Body of pancreas (tissue), 4 donors: ENCODE data around the gene USB1. TPM values are rescaled to one million over a fixed set of nuclear protein-coding genes. Genes with fewer than 3 reads are reported as not detected.
"Not testable (repeated sequence)": the region's sequence is repeated elsewhere in the genome, so short reads cannot be mapped to it uniquely, and the experiment has no call there.

Experiments
- ATAC-seq: fragments of 150-250 bp; one replicate; pipeline ENCODE4 v1.9.1; 2016
- DNase-seq, 4 donors: peaks; one replicate each; pipeline ENCODE4 v3.0.0-alpha.2; 2019
- H3K27ac ChIP-seq, 4 donors: fragments of 200-600 bp; sonication (generic); 1 replicate in 3 of 4; 2 replicates in 1 of 4; pipeline versions ENCODE4 v1.5.1 to v1.6.1; 2016 to 2019; ENCODE audit warnings: mild to moderate bottlenecking in 1 of 4, mixed read lengths in 1 of 4, moderate library complexity in 1 of 4
- H3K27me3 ChIP-seq, 2 donors: fragments of 200-600 bp; sonication (generic); one replicate each; pipeline ENCODE4 v1.6.0; 2016; ENCODE audit warnings: mild to moderate bottlenecking in 1 of 2
- H3K36me3 ChIP-seq, 2 donors: fragments of 200-600 bp; sonication (generic); replicated peaks in 1 of 2; 2 replicates each; pipeline ENCODE4 v1.5.1; 2016; ENCODE audit warnings: low read depth in 2 of 2; ENCODE audit not compliant: insufficient read depth in 1 of 2
- H3K4me1 ChIP-seq: fragments of 200-600 bp; sonication (generic); one replicate; pipeline ENCODE4 v1.6.0; 2016
- H3K4me3 ChIP-seq, 2 donors: fragments of 200-600 bp; sonication (generic); 1 replicate in 1 of 2; 2 replicates in 1 of 2; pipeline ENCODE4 v1.5.1; 2016 to 2019
- H3K9me3 ChIP-seq, 3 donors: fragments of 200-600 bp; sonication (generic); 1 replicate in 2 of 3; 2 replicates in 1 of 3; pipeline ENCODE4 v1.5.1; 2016
- POLR2A ChIP-seq, 3 donors: fragments of 450-650 bp; IDR thresholded peaks; one replicate each; pipeline ENCODE4 v1.6.1; 2016; ENCODE audit warnings: antibody characterized with exemption in 3 of 3, mild to moderate bottlenecking in 2 of 3
- WGBS, 2 donors: methylation state at CpG; one replicate each; pipeline ENCODE4 v1.1.5; 2017; 5-methylcytosine and 5-hydroxymethylcytosine counted together
- intact Hi-C: fragments of 100-400 bp; cut with DNase I; formaldehyde crosslinking; loops from one replicate; pipeline ENCODE4 v1.15.1; 2023
- total RNA-seq, 2 donors: library from RNA; depleted of rRNA; stranded (reverse); fragments of >200 nt; gene quantifications; one replicate each; pipeline ENCODE4 v1.1.0, GENCODE V29; 2016
- TF ChIP-seq, protein P1 (sequence below), 7 experiments: fragments of 450-650 bp in 4 of 7; fragments of 200-600 bp in 3 of 7; sonication (generic) in 3 of 7; IDR thresholded peaks; one replicate each; pipeline ENCODE4 v1.5.1; 2016 to 2019; ENCODE audit warnings: antibody characterized with exemption in 7 of 7

USB1 gene
- total RNA-seq, 2 donors from 2014 or later, result 22.4 to 46.7 TPM

GRCh38 chr16:57999971-58000705 lies 1.1 kb upstream of the USB1 start, which contains the start of gene ZNF319:
TSS of gene ZNF319 (minus strand) at chr16:58000672. CDS start at chr16:57998265, 2,407 bp downstream.
- H3K4me3 ChIP-seq, result peak within 1 kb of the TSS; percentile 52 to 73
- DNase-seq (peak in 1 of 4 donors; percentile 35), ATAC-seq (peak; percentile 20)
- peak within 1 kb of the TSS; percentile 65 to 91 (median 82) for H3K27ac ChIP-seq
- peaks cover 32% of the 10 kb centered on the region for H3K4me1 ChIP-seq
- TF ChIP-seq, protein P1, sequence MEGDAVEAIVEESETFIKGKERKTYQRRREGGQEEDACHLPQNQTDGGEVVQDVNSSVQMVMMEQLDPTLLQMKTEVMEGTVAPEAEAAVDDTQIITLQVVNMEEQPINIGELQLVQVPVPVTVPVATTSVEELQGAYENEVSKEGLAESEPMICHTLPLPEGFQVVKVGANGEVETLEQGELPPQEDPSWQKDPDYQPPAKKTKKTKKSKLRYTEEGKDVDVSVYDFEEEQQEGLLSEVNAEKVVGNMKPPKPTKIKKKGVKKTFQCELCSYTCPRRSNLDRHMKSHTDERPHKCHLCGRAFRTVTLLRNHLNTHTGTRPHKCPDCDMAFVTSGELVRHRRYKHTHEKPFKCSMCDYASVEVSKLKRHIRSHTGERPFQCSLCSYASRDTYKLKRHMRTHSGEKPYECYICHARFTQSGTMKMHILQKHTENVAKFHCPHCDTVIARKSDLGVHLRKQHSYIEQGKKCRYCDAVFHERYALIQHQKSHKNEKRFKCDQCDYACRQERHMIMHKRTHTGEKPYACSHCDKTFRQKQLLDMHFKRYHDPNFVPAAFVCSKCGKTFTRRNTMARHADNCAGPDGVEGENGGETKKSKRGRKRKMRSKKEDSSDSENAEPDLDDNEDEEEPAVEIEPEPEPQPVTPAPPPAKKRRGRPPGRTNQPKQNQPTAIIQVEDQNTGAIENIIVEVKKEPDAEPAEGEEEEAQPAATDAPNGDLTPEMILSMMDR (IDR thresholded peaks at IDR 0.05), result no peak
- no peak for TF ChIP-seq POLR2A (IDR thresholded peaks at IDR 0.05)
- no peaks in the 10 kb centered on the region for H3K9me3 ChIP-seq
- intact Hi-C loops, result loop anchor here (5.0 to 10.0 kb wide), 2 partner anchors 98 to 245 kb away; no protein-coding TSS in a partner anchor
- WGBS, 2 donors, result 0 to 2% methylated on average over 11 to 94 of the region's 95 CpGs
- H3K36me3 ChIP-seq, result peaks cover 0 to 7% of the 10 kb centered on the region in 2 donors
- H3K27me3 ChIP-seq, result no peaks in the 10 kb centered on the region

DNA sequence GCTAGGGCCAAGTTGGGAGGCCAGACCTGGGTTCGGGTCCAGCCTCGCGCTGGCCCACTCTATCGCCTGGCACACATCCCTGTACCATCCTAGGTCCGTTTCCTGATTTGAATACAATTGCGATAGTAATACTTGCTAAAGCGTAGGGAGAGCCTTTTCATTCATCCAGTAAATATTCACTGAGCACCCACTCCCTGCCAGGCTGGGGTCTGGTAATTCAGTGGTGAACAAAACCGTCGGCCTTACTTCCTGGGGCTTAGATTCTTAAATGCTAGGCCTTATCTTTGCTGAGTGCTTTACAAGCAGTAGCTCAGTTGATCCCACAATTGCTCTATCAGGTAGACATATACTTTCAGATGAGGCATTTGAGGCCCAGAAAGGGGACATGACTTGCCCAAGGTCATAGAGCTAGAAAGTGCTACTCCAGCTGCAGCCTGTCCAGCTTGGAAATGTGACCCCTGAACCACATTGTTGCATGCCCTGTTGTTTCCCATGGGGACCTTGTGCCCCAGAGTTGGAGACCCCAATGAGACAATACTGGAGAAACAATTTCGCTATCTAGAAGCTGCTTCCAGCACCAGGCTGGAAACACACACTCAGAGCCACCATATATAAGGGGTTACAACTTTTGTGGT lies 691 bp downstream of the USB1 start:
- H3K36me3 ChIP-seq, result peaks cover 0 to 3% of the 10 kb centered on the region in 2 donors
- H3K4me3 ChIP-seq, result peak overlapping the region; percentile 52 to 73
- TF ChIP-seq, protein P1 (IDR thresholded peaks at IDR 0.05), result no peak
- TF ChIP-seq POLR2A (IDR thresholded peaks at IDR 0.05), result no peak
- H3K9me3 ChIP-seq, result no peaks in the 10 kb centered on the region
- intact Hi-C loops, result no loop called here
- peaks cover 30% of the 10 kb centered on the region for H3K4me1 ChIP-seq
- no peaks in the 10 kb centered on the region for H3K27me3 ChIP-seq
- DNase-seq (no peak), ATAC-seq (no peak)
- WGBS, 2 donors, result 30 to 36% methylated on average over 9 to 10 of the region's 10 CpGs
- H3K27ac ChIP-seq, result peak overlapping the region in 2 of 4 donors; percentile 75 to 91

DNA sequence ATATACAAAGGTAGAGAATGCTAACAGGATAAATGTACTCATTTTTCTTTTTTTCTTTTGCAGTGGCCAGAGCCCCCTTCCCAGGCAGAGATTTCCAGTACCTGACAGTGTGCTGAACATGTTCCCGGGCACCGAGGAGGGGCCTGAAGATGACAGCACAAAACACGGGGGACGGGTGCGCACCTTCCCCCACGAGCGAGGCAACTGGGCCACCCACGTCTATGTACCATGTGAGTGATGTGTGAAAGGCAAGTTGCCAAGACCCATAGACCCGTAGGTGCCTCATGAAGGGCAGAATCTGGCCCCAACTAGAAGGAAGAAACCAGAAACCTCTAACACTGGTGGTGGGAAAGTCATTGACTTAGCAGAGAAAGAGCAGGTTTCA lies 1.2 kb downstream of the USB1 start:
- Histone ChIP-seq H3K4me3 (no peak overlapping the region), H3K36me3 (peaks cover 0 to under 1% of the 10 kb centered on the region in 2 donors), H3K9me3 (no peaks in the 10 kb centered on the region), H3K27me3 (no peaks in the 10 kb centered on the region), H3K27ac (no peak overlapping the region), H3K4me1 (peaks cover 30% of the 10 kb centered on the region)
- ATAC-seq (no peak), DNase-seq (no peak)
- TF ChIP-seq, protein P1 (IDR thresholded peaks at IDR 0.05), result no peak
- no peak for TF ChIP-seq POLR2A (IDR thresholded peaks at IDR 0.05)
- WGBS, 2 donors, result 74 to 80% methylated on average over 9 of the region's 9 CpGs
- intact Hi-C loops, result no loop called here

DNA sequence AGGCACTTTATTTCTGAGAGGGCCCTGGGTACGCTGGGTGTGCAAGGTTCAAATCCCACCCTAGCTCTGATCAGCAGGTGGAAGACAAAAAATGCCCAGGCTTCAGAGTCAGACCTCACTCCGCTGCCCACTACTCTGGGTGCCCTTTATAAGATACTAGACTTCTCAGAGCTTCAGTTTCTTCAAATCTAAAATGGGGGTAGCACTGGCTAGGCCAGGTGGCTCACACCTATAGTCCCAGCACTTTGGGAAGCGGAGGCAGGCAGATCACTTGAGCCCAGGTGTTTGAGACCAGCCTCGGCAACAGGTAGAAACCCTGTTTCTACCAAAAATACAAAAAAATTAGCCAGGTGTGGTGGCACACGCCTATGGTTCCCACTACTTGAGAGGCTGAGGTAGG lies 1.7 kb downstream of the USB1 start:
- 94 to 97% methylated on average over 5 of the region's 5 CpGs for WGBS, 2 donors
- DNase-seq, result no peak

DNA sequence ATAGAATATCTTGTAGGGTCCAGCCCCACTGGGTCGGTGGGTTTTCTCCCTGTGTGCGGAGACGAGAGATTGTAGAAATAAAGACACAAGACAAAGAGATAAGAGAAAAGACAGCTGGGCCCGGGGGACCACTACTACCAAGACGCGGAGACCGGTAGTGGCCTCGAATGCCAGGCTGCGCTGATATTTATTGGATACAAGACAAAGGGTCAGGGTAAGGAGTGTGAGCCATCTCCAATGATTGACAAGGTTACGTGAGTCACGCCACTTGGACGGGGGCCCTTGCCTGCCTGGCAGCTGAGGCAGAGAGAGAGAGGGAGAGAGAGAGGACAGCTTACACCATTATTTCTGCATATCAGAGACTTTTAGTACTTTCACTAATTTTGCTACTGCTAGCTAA lies 3.5 kb downstream of the USB1 start:
- 53 to 56% methylated on average over 12 of the region's 12 CpGs for WGBS, 2 donors
- H3K36me3 ChIP-seq, ATAC-seq, intact Hi-C loops, H3K4me3 ChIP-seq, H3K9me3 ChIP-seq, H3K27me3 ChIP-seq: not testable (repeated sequence)
- H3K4me1 ChIP-seq, result peaks cover 18% of the 10 kb centered on the region
- DNase-seq, result peak; percentile 64 to 84 (median 70)
- peak overlapping the region in 2 of 4 donors; percentile 14 to 66 for H3K27ac ChIP-seq

More for the DNA sequence above, 1.7 kb downstream of the USB1 start:
- TF ChIP-seq, protein P1 (IDR thresholded peaks at IDR 0.05), result no peak
- TF ChIP-seq POLR2A (IDR thresholded peaks at IDR 0.05), result no peak
- no peak overlapping the region for H3K27ac ChIP-seq
- ATAC-seq, result no peak
- no peaks in the 10 kb centered on the region for H3K27me3 ChIP-seq
- peaks cover 30% of the 10 kb centered on the region for H3K4me1 ChIP-seq
- H3K9me3 ChIP-seq, result no peaks in the 10 kb centered on the region
- intact Hi-C loops, result no loop called here
- no peaks in the 10 kb centered on the region for H3K36me3 ChIP-seq
- no peak overlapping the region for H3K4me3 ChIP-seq
